GM12878 (cell line): Measurements from ENCODE around the gene ARHGAP26. TPM values are rescaled to one million over a fixed set of nuclear protein-coding genes. Genes with fewer than 3 reads are reported as not detected.
A peak's percentile ranks its signal among the peaks of the same experiment; 100 is the strongest.

Experiments used
- ATAC-seq: fragments of 200-7000 bp; cut with Tn5 transposase; 3 replicates; pipeline ENCODE4 v1.9.1; 2020; ENCODE audit warnings: mild to moderate bottlenecking, moderate library complexity
- BruUV-seq: library from RNA; stranded (reverse); fragments of 400-500 nt; replicated peaks from 2 replicates; lab custom pipeline; 2021; lab: Mats Ljungman, UMichigan
- CTCF ChIA-PET: fragments of 300-600 bp; sonication (Branson Sonifier 250); formaldehyde crosslinking; extraction: SDS; loops from one replicate; lab custom pipeline; 2021; ENCODE audit warnings: inconsistent platforms; lab: Yijun Ruan, JAX
- POLR2A ChIA-PET: fragments of 350-600 bp; formaldehyde crosslinking; extraction: SDS; loops from one replicate; lab custom pipeline; 2021; ENCODE audit warnings: inconsistent platforms; lab: Charles Lee
- RAD21 ChIA-PET: fragments of 300-600 bp; sonication (Branson Sonifier 250); formaldehyde crosslinking; loops from one replicate; lab custom pipeline; 2023; ENCODE audit warnings: antibody characterized with exemption; ENCODE audit not compliant: unreplicated experiment; lab: Charles Lee
- SMC1A ChIA-PET: fragments of 300-600 bp; sonication (Branson Sonifier 250); formaldehyde crosslinking; loops from one replicate; lab custom pipeline; 2023; ENCODE audit not compliant: unreplicated experiment, uncharacterized antibody; lab: Charles Lee
- DNase-seq: peaks from one replicate; pipeline ENCODE4 v3.0.0-alpha.2; 2011; ENCODE audit warnings: low read depth, low spot score
- FAIRE-seq: peaks from 3 replicates; lab custom pipeline; 2011; peaks lifted over from hg19 to GRCh38; lab: Jason Lieb, UNC
- H2AFZ ChIP-seq: 2 replicates; pipeline ENCODE4 v1.6.0; 2011; ENCODE audit warnings: low read depth, low read length, control low read depth; ENCODE audit not compliant: control insufficient read depth
- H3K27ac ChIP-seq: 2 replicates; pipeline ENCODE4 v1.5.1; 2011; ENCODE audit warnings: control low read depth; ENCODE audit not compliant: control insufficient read depth, insufficient read depth
- H3K27me3 ChIP-seq, 2 experiments: replicated peaks in 1 of 2; 2 replicates each; pipeline versions ENCODE4 v1.6.0 to v1.6.1; 2011; ENCODE audit warnings: low read length in 1 of 2; ENCODE audit not compliant: control insufficient read depth in 2 of 2, insufficient read depth in 2 of 2
- H3K36me3 ChIP-seq, 2 experiments: 2 replicates each; pipeline ENCODE4 v1.5.1; 2011; ENCODE audit warnings: low read length in 1 of 2; ENCODE audit not compliant: control insufficient read depth in 2 of 2, insufficient read depth in 2 of 2
- H3K4me1 ChIP-seq: 2 replicates; pipeline ENCODE4 v1.6.1; 2011; ENCODE audit warnings: mild to moderate bottlenecking, low read length, moderate library complexity, mixed read lengths; ENCODE audit not compliant: control insufficient read depth, insufficient read depth
- H3K4me2 ChIP-seq: 2 replicates; pipeline ENCODE4 v1.6.0; 2011; ENCODE audit warnings: control low read depth; ENCODE audit not compliant: control insufficient read depth, insufficient read depth
- H3K4me3 ChIP-seq: fragments of 200-600 bp; sonication (generic); 2 replicates; pipeline ENCODE4 v1.5.1; 2016
- H3K79me2 ChIP-seq: 2 replicates; pipeline ENCODE4 v1.6.0; 2011; ENCODE audit warnings: low read length; ENCODE audit not compliant: control insufficient read depth, insufficient read depth
- H3K9ac ChIP-seq: 2 replicates; pipeline ENCODE4 v1.8.0; 2011; ENCODE audit warnings: low read length, control low read depth, mixed read lengths; ENCODE audit not compliant: control insufficient read depth, insufficient read depth
- H3K9me3 ChIP-seq: replicated peaks from 3 replicates; pipeline ENCODE4 v1.5.1; 2011; ENCODE audit warnings: mild to moderate bottlenecking, low read length; ENCODE audit not compliant: control insufficient read depth, insufficient read depth
- H4K20me1 ChIP-seq: 2 replicates; pipeline ENCODE4 v1.6.0; 2011; ENCODE audit not compliant: control insufficient read depth, insufficient read depth
- CREM ChIP-seq: IDR thresholded peaks from 2 replicates; pipeline ENCODE4 v1.6.1; 2014; ENCODE audit warnings: antibody characterized with exemption, low read depth
- MTA2 ChIP-seq: fragments of 450-650 bp; IDR thresholded peaks from 2 replicates; pipeline ENCODE4 v1.6.1; 2016; ENCODE audit warnings: low read depth, mild to moderate bottlenecking, moderate library complexity
- NR2C2 ChIP-seq: IDR thresholded peaks from 2 replicates; pipeline ENCODE4 v1.6.1; 2011; ENCODE audit warnings: borderline replicate concordance, low read depth; ENCODE audit not compliant: control insufficient read depth, insufficient read length
- SMAD1 ChIP-seq: fragments of 450-650 bp; IDR thresholded peaks from 2 replicates; pipeline ENCODE4 v1.6.1; 2018; ENCODE audit warnings: mild to moderate bottlenecking, low read depth; ENCODE audit not compliant: partially characterized antibody
- ZNF217 ChIP-seq: fragments of 450-650 bp; IDR thresholded peaks from 2 replicates; pipeline ENCODE4 v1.6.1; 2017; ENCODE audit warnings: antibody characterized with exemption, mild to moderate bottlenecking
- WGBS: methylation state at CpG from one replicate; pipeline ENCODE4 v1.1.6; 2016; ENCODE audit warnings: low lambda C conversion rate; ENCODE audit not compliant: insufficient replicate concordance, insufficient coverage; ENCODE audit errors: missing lambda C conversion rate; 5-methylcytosine and 5-hydroxymethylcytosine counted together
- in situ Hi-C: fragments of 300-500 bp; cut with MboI; formaldehyde crosslinking; loops from 9 replicates; pipeline ENCODE4 v1.14.3; 2018; ENCODE audit warnings: mixed read lengths
- intact Hi-C: fragments of 100-400 bp; cut with micrococcal nuclease; formaldehyde crosslinking; loops from one replicate; pipeline ENCODE4 v1.14.2; 2022; ENCODE audit not compliant: unreplicated experiment
- polyA plus RNA-seq, 11 experiments: library from polyadenylated mRNA; depleted of rRNA in 4 of 11; unstranded in 6 of 11; stranded (reverse) in 5 of 11; fragments of >200 nt; fragmentation: Nextera tagmentation in 4 of 11; fragmentation: Illumina TruSeq in 1 of 11; extraction: Ambion mirVana in 4 of 11; extraction: Trizol in 1 of 11; gene quantifications; 1 replicate in 1 of 11; 2 replicates in 10 of 11; pipeline versions ENCODE4 v1.2.1 to v1.2.3, GENCODE V29; 2011 to 2016; ENCODE audit warnings: inconsistent platforms in 2 of 11, missing spikeins in 2 of 11, low read depth in 1 of 11
- total RNA-seq, 4 experiments: library from RNA; depleted of rRNA in 3 of 4; stranded (reverse); fragments of >200 nt in 3 of 4; fragmentation: Illumina TruSeq in 1 of 4; extraction: Trizol in 1 of 4; gene quantifications; 2 replicates each; pipeline versions ENCODE4 v1.2.1 to v1.2.3, GENCODE V29; 2013 to 2021
- TF ChIP-seq, protein P1 (sequence below): IDR thresholded peaks from 2 replicates; pipeline ENCODE4 v1.6.1; 2011; ENCODE audit warnings: borderline replicate concordance, low read depth, mild to moderate bottlenecking, moderate library complexity, low read length; ENCODE audit not compliant: insufficient read depth, poor library complexity, severe bottlenecking
- TF ChIP-seq, protein P2 (sequence below): IDR thresholded peaks from 2 replicates; pipeline ENCODE4 v1.6.1; 2012; ENCODE audit warnings: low read depth, low read length, improper control_type of control experiment

The ARHGAP26 gene
- total and polyA plus RNA-seq, 10 of the 15 experiments (the other 5 are each of a cell fraction or from before 2014, with no cell fraction given), result 9.4 to 41.5 (median 19.3) TPM

DNA sequence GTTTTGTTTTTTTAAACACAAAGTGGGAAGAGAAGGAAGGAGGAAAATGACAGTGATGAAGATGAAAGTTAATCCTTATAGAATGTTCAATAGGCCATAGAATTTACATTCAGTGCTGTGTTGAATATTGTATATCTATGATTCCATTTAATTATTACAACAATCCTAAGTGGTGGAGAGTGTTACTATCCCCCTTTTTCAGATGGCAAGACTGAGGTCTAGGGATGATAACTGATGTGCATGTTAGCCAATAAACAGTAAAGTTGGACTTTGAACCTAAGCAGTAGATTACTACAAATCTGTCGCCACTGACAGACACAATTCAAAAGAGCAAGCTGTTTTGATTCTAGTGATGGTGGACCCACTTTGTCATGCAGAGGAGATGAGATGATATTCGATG, 237.9 kb downstream of the ARHGAP26 start:
- in situ Hi-C loops, result loop anchor here (5.0 to 10.0 kb wide), 4 partner anchors 83 to 1177 kb away; no protein-coding TSS in a partner anchor
- POLR2A ChIA-PET, result interaction anchor here (0.6 to 3.9 kb wide), 2 partner anchors 54 to 199 kb away, joined by 7 to 17 read pairs; no protein-coding TSS in a partner anchor

More for the DNA sequence above, 237.9 kb downstream of the ARHGAP26 start:
- Histone ChIP-seq H2AFZ (no peak overlapping the region; the same call in 1 of the 2 replicates), H3K9me3 (no peaks in the 10 kb centered on the region), H3K79me2 (no peaks in the 10 kb centered on the region; the same call in none of the 2 replicates), H3K4me3 (no peak overlapping the region), H3K4me2 (peak overlapping the region; percentile 31; the same call in 1 of the 2 replicates), H3K27me3 (no peaks in the 10 kb centered on the region), H3K9ac (no peak overlapping the region), H4K20me1 (no peaks in the 10 kb centered on the region), H3K4me1 (peaks cover 33% of the 10 kb centered on the region), H3K36me3 (no peaks in the 10 kb centered on the region), H3K27ac (peak overlapping the region; percentile 47; the same call in 1 of the 2 replicates)
- BruUV-seq, result no TSS peak
- no peak for ATAC-seq
- no peak for FAIRE-seq
- intact Hi-C loops, result loop anchor here (2.0 to 10.0 kb wide), 6 partner anchors 47 to 1179 kb away; no protein-coding TSS in a partner anchor
- ChIA-PET RAD21 (interaction anchor here (0.6 to 3.9 kb wide), 14 partner anchors 10 to 1181 kb away, joined by 3 to 25 read pairs (median 4); no protein-coding TSS in a partner anchor), SMC1A (interaction anchor here (1.1 to 11.2 kb wide), 8 partner anchors 9 to 383 kb away, joined by 3 to 114 read pairs (median 16); no protein-coding TSS in a partner anchor), CTCF (interaction anchor here (0.9 to 11.0 kb wide), 5 partner anchors 8 to 960 kb away, joined by 3 to 92 read pairs (median 5); no protein-coding TSS in a partner anchor)
- 71% methylated on average over 2 of the region's 2 CpGs for WGBS
- DNase-seq, result no peak
- TF ChIP-seq MTA2 (no peak), SMAD1 (no peak), NR2C2 (no peak), ZNF217 (peak; percentile 88), CREM (no peak)
- TF ChIP-seq, protein P1, sequence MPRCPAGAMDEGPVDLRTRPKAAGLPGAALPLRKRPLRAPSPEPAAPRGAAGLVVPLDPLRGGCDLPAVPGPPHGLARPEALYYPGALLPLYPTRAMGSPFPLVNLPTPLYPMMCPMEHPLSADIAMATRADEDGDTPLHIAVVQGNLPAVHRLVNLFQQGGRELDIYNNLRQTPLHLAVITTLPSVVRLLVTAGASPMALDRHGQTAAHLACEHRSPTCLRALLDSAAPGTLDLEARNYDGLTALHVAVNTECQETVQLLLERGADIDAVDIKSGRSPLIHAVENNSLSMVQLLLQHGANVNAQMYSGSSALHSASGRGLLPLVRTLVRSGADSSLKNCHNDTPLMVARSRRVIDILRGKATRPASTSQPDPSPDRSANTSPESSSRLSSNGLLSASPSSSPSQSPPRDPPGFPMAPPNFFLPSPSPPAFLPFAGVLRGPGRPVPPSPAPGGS, result no peak
- TF ChIP-seq, protein P2, sequence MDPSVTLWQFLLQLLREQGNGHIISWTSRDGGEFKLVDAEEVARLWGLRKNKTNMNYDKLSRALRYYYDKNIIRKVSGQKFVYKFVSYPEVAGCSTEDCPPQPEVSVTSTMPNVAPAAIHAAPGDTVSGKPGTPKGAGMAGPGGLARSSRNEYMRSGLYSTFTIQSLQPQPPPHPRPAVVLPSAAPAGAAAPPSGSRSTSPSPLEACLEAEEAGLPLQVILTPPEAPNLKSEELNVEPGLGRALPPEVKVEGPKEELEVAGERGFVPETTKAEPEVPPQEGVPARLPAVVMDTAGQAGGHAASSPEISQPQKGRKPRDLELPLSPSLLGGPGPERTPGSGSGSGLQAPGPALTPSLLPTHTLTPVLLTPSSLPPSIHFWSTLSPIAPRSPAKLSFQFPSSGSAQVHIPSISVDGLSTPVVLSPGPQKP, result no peak
